Trophoblast cell (in vitro differentiated cells and primary cell): ENCODE measurements around the gene DDI2.

ENCODE experiments used
- DNase-seq, 2 donors: peaks; one replicate each; pipeline ENCODE4 v3.0.0-alpha.2; 2016
- H2AFZ ChIP-seq: 2 replicates; pipeline ENCODE4 v1.6.1; 2013; ENCODE audit warnings: low read length, moderate library complexity, mild to moderate bottlenecking; ENCODE audit not compliant: insufficient read depth, poor library complexity
- H2AK5ac ChIP-seq: 2 replicates; pipeline ENCODE4 v1.6.1; 2013; ENCODE audit warnings: mild to moderate bottlenecking, low read length
- H2BK120ac ChIP-seq: 2 replicates; pipeline ENCODE4 v1.6.1; 2013; ENCODE audit warnings: low read length, mild to moderate bottlenecking, moderate library complexity; ENCODE audit not compliant: insufficient read depth, poor library complexity
- H2BK12ac ChIP-seq: 2 replicates; pipeline ENCODE4 v1.6.1; 2013; ENCODE audit warnings: mild to moderate bottlenecking, low read length, moderate library complexity
- H2BK5ac ChIP-seq: 2 replicates; pipeline ENCODE4 v1.6.1; 2013; ENCODE audit warnings: low read length, low read depth, moderate library complexity, mild to moderate bottlenecking; ENCODE audit not compliant: poor library complexity
- H3K14ac ChIP-seq: 2 replicates; pipeline ENCODE4 v1.6.1; 2013; ENCODE audit warnings: mild to moderate bottlenecking, low read length
- H3K18ac ChIP-seq: 2 replicates; pipeline ENCODE4 v1.6.1; 2013; ENCODE audit warnings: mild to moderate bottlenecking, low read length
- H3K23ac ChIP-seq: 2 replicates; pipeline ENCODE4 v1.6.1; 2013; ENCODE audit warnings: low read length
- H3K27ac ChIP-seq: 2 replicates; pipeline ENCODE4 v1.5.1; 2013; ENCODE audit warnings: low read depth, mild to moderate bottlenecking, inconsistent platforms, low read length, moderate library complexity
- H3K27me3 ChIP-seq: 2 replicates; pipeline ENCODE4 v1.6.1; 2013; ENCODE audit warnings: inconsistent platforms, mild to moderate bottlenecking, low read length, moderate library complexity; ENCODE audit not compliant: insufficient read depth
- H3K36me3 ChIP-seq, 2 experiments: 1 replicate in 1 of 2; 2 replicates in 1 of 2; pipeline ENCODE4 v1.6.1; 2013; ENCODE audit warnings: low read length in 2 of 2, mild to moderate bottlenecking in 2 of 2, moderate library complexity in 1 of 2; ENCODE audit not compliant: insufficient read depth in 2 of 2, control insufficient read depth in 1 of 2
- H3K4ac ChIP-seq: 2 replicates; pipeline ENCODE4 v1.6.1; 2013; ENCODE audit warnings: low read depth, mild to moderate bottlenecking, low read length, moderate library complexity
- H3K4me1 ChIP-seq, 2 experiments: 1 replicate in 1 of 2; 2 replicates in 1 of 2; pipeline ENCODE4 v1.6.1; 2013; ENCODE audit warnings: low read length in 2 of 2, mild to moderate bottlenecking in 2 of 2, moderate library complexity in 1 of 2; ENCODE audit not compliant: insufficient read depth in 2 of 2, control insufficient read depth in 1 of 2
- H3K4me2 ChIP-seq: 2 replicates; pipeline ENCODE4 v1.6.1; 2013; ENCODE audit warnings: inconsistent platforms, mild to moderate bottlenecking, low read length, moderate library complexity
- H3K4me3 ChIP-seq: 2 replicates; pipeline ENCODE4 v1.5.1; 2013; ENCODE audit warnings: mild to moderate bottlenecking, low read depth, low read length, inconsistent platforms
- H3K79me1 ChIP-seq: one replicate; pipeline ENCODE4 v1.6.1; 2013; ENCODE audit warnings: low read length
- H3K79me2 ChIP-seq: 2 replicates; pipeline ENCODE4 v1.6.1; 2013; ENCODE audit warnings: low read length, mild to moderate bottlenecking; ENCODE audit not compliant: control insufficient read depth, insufficient read depth, poor library complexity
- H3K9ac ChIP-seq: 2 replicates; pipeline ENCODE4 v1.6.1; 2013; ENCODE audit warnings: mild to moderate bottlenecking, low read length
- H3K9me3 ChIP-seq: 2 replicates; pipeline ENCODE4 v1.6.1; 2013; ENCODE audit warnings: low read depth, mild to moderate bottlenecking, control low read depth, inconsistent platforms, low read length; ENCODE audit not compliant: insufficient read depth
- H4K12ac ChIP-seq: 2 replicates; pipeline ENCODE4 v1.6.1; 2013; ENCODE audit warnings: low read depth, mild to moderate bottlenecking, low read length, moderate library complexity
- H4K8ac ChIP-seq: 2 replicates; pipeline ENCODE4 v1.6.1; 2013; ENCODE audit warnings: low read depth, mild to moderate bottlenecking, low read length, moderate library complexity
- H4K91ac ChIP-seq: one replicate; pipeline ENCODE4 v1.6.1; 2013; ENCODE audit warnings: low read depth, mild to moderate bottlenecking, low read length, moderate library complexity
- WGBS: extraction: QIAGEN DNeasy Blood & Tissue Kit; methylation state at CpG from one replicate; pipeline ENCODE4 v1.1.7; 2013; ENCODE audit warnings: missing lambda C conversion rate; ENCODE audit not compliant: insufficient read length, insufficient coverage; ENCODE audit errors: extremely low coverage; 5-methylcytosine and 5-hydroxymethylcytosine counted together

DDI2 gene

DNA sequence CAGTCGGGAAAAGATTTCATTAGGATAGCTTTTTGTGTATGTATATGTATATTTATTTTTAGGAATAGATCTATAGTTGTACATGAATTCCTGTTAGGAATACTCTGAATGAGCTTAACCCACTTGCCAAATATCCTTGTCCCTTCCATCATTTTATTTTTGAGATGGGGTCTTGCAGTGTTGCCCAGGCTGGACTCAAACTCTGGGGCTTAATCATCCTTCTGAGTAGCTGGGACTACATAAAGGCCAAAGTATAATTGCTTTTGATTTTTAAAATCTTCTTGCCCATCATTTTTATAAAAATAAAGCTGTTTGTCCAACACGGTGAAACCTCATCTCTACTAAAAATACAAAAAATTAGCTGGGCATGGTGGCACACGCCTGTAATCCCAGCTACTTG is 46.7 kb downstream of the DDI2 start:
- Histone ChIP-seq H3K27ac (no peak overlapping the region), H2AFZ (no peak overlapping the region), H2BK12ac (no peak overlapping the region), H3K27me3 (no peaks in the 10 kb centered on the region), H4K8ac (no peak overlapping the region), H2BK120ac (no peak overlapping the region), H3K4ac (no peak overlapping the region), H4K12ac (no peak overlapping the region), H3K23ac (no peak overlapping the region), H3K9ac (no peak overlapping the region), H3K4me2 (no peak overlapping the region), H3K79me2 (no peaks in the 10 kb centered on the region), H3K4me1 (peaks cover 0 to 2% of the 10 kb centered on the region in 2 experiments), H3K14ac (no peak overlapping the region), H2BK5ac (no peak overlapping the region), H3K4me3 (no peak overlapping the region), H3K18ac (no peak overlapping the region), H4K91ac (no peak overlapping the region), H3K9me3 (no peaks in the 10 kb centered on the region), H3K79me1 (no peaks in the 10 kb centered on the region), H3K36me3 (peaks cover 5 to 23% of the 10 kb centered on the region in 2 experiments), H2AK5ac (no peak overlapping the region)
- DNase-seq, result no peak
- WGBS, result no CpG with 5 or more reads among the region's 3 CpGs

DNA sequence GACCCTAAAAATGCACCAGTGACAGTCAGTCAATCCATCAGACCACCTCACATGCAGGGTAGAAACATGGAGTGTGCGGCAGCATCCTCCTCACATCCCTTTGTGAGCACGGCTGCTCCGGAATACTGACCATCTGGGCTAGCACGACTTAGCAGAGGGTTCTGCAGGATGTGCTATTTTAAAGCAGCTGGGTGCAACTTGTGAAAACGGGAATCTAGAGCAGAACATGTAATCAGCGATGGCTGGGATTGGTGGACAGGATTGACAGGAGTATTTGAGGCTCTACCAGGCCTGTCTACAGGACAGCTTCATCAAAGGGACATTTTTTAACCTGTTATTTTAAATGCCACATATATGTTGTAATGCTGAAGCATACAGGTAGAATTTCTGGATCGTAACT is 50.1 kb downstream of the DDI2 start:
- Histone ChIP-seq H3K36me3 (no peaks in the 10 kb centered on the region), H4K91ac (no peak overlapping the region), H3K4me2 (no peak overlapping the region), H4K8ac (no peak overlapping the region), H3K4me1 (peaks cover 0 to 2% of the 10 kb centered on the region in 2 experiments), H3K27ac (no peak overlapping the region), H3K79me1 (no peaks in the 10 kb centered on the region), H3K23ac (no peak overlapping the region), H3K27me3 (no peaks in the 10 kb centered on the region), H4K12ac (no peak overlapping the region), H3K14ac (no peak overlapping the region), H2BK120ac (no peak overlapping the region), H3K79me2 (no peaks in the 10 kb centered on the region), H3K18ac (no peak overlapping the region), H2AFZ (no peak overlapping the region), H3K4me3 (no peak overlapping the region), H2BK5ac (no peak overlapping the region), H2AK5ac (no peak overlapping the region), H3K9me3 (no peaks in the 10 kb centered on the region), H3K4ac (no peak overlapping the region), H2BK12ac (no peak overlapping the region), H3K9ac (no peak overlapping the region)
- WGBS, result no CpG with 5 or more reads among the region's 7 CpGs
- DNase-seq, result peak in 1 of 2 donors; percentile 66

GRCh38 chr1:15668089-15668754 is 51.0 kb downstream of the DDI2 start:
- no peak overlapping the region for H2BK12ac ChIP-seq
- no peak overlapping the region for H3K23ac ChIP-seq
- no peak overlapping the region for H4K8ac ChIP-seq
- H2AFZ ChIP-seq, result no peak overlapping the region
- no peak overlapping the region for H3K27ac ChIP-seq
- H3K18ac ChIP-seq, result no peak overlapping the region
- no peak for DNase-seq
- H3K4me3 ChIP-seq, result no peak overlapping the region
- H3K9me3 ChIP-seq, result no peaks in the 10 kb centered on the region
- no peaks in the 10 kb centered on the region for H3K79me1 ChIP-seq
- peaks cover 0 to 2% of the 10 kb centered on the region in 2 experiments for H3K4me1 ChIP-seq
- no peak overlapping the region for H3K14ac ChIP-seq
- H4K12ac ChIP-seq, result no peak overlapping the region
- WGBS, result no CpG with 5 or more reads among the region's 5 CpGs
- H3K4ac ChIP-seq, result no peak overlapping the region
- no peak overlapping the region for H2AK5ac ChIP-seq
- H2BK5ac ChIP-seq, result no peak overlapping the region
- no peaks in the 10 kb centered on the region for H3K79me2 ChIP-seq
- no peaks in the 10 kb centered on the region for H3K27me3 ChIP-seq
- H3K36me3 ChIP-seq, result no peaks in the 10 kb centered on the region
- no peak overlapping the region for H4K91ac ChIP-seq
- no peak overlapping the region for H3K4me2 ChIP-seq
- H3K9ac ChIP-seq, result no peak overlapping the region
- H2BK120ac ChIP-seq, result no peak overlapping the region

DNA sequence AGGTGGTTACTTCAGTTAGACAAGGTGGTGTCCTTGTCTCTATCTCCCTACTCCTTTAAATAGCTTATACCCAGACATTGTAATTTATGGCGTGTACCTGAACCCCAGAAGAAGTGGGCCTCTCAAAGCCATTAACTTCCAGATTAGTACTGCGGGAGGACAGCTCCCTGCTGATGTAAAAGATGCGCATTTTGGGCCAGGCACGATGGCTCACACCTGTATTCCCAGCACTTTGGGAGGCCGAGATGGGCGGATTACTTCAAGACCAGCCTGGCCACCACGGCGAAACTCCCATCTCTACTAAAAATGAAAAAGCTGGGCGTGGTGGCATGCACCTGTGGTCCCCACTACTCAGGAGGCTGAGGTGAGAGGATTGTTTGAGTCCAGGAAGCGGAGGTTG is 51.8 kb downstream of the DDI2 start:
- Histone ChIP-seq H3K4me3 (no peak overlapping the region), H3K4ac (no peak overlapping the region), H3K27me3 (no peaks in the 10 kb centered on the region), H3K9me3 (no peaks in the 10 kb centered on the region), H2BK5ac (no peak overlapping the region), H3K14ac (no peak overlapping the region), H3K18ac (no peak overlapping the region), H3K79me2 (no peaks in the 10 kb centered on the region), H3K27ac (no peak overlapping the region), H4K8ac (no peak overlapping the region), H3K23ac (no peak overlapping the region), H3K36me3 (no peaks in the 10 kb centered on the region), H2AFZ (no peak overlapping the region), H2BK120ac (no peak overlapping the region), H2BK12ac (no peak overlapping the region), H4K91ac (no peak overlapping the region), H3K4me2 (no peak overlapping the region), H3K9ac (no peak overlapping the region), H3K4me1 (peaks cover 0 to 2% of the 10 kb centered on the region in 2 experiments), H2AK5ac (no peak overlapping the region), H3K79me1 (no peaks in the 10 kb centered on the region), H4K12ac (no peak overlapping the region)
- DNase-seq, result no peak
- no CpG with 5 or more reads among the region's 10 CpGs for WGBS
